NB4 (cell line): ENCODE data around the gene CPZ.

Experiments
- CTCF ChIP-seq: IDR thresholded peaks from one replicate; pipeline ENCODE4 v1.5.1; 2012; ENCODE audit warnings: low read depth, low read length
- MAX ChIP-seq: IDR thresholded peaks from 2 replicates; pipeline ENCODE4 v1.6.1; 2011; ENCODE audit warnings: low read depth, low read length
- POLR2A ChIP-seq: IDR thresholded peaks from 2 replicates; pipeline ENCODE4 v1.6.1; 2011; ENCODE audit warnings: mild to moderate bottlenecking; ENCODE audit not compliant: insufficient read length; ENCODE audit errors: extremely low read depth

GRCh38 chr4:8552024-8552423, 40.5 kb upstream of the CPZ start:
- no peak for TF ChIP-seq CTCF
- no peak for TF ChIP-seq POLR2A
- no peak for TF ChIP-seq MAX
